ENCODE measurements around the gene DOK6. TPM values are rescaled to one million over a fixed set of nuclear protein-coding genes. Genes with fewer than 3 reads are reported as not detected.

Gene DOK6
- total RNA-seq, 1 donor from 2014 or later, result 7.0 TPM

DNA sequence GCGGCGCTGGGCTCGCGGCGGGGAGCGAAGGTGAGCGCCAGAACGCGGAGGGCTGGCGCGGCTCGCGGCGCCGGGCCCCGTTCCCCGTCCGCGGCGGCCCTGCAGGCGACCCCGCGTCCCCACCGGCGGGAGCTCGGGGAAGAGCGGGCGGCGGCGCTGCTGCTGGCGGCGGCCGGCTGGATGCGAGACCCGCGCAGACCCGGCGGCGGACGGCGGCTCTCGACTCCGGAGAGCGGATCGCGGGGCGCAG lies 213 bp downstream of the DOK6 start:
- H3K4me1 Mint-ChIP-seq (ENCODE audit: low read depth), result peaks cover 10% of the 10 kb centered on the region
- DNase-seq (ENCODE audit: low spot score, unreplicated experiment), result peak; percentile 27
- H3K27me3 Mint-ChIP-seq, result peaks cover 23% of the 10 kb centered on the region
- TF ChIP-seq, protein P1, sequence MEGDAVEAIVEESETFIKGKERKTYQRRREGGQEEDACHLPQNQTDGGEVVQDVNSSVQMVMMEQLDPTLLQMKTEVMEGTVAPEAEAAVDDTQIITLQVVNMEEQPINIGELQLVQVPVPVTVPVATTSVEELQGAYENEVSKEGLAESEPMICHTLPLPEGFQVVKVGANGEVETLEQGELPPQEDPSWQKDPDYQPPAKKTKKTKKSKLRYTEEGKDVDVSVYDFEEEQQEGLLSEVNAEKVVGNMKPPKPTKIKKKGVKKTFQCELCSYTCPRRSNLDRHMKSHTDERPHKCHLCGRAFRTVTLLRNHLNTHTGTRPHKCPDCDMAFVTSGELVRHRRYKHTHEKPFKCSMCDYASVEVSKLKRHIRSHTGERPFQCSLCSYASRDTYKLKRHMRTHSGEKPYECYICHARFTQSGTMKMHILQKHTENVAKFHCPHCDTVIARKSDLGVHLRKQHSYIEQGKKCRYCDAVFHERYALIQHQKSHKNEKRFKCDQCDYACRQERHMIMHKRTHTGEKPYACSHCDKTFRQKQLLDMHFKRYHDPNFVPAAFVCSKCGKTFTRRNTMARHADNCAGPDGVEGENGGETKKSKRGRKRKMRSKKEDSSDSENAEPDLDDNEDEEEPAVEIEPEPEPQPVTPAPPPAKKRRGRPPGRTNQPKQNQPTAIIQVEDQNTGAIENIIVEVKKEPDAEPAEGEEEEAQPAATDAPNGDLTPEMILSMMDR (IDR thresholded peaks at IDR 0.05; ENCODE audit: unreplicated experiment), result no peak
- H3K36me3 Mint-ChIP-seq (ENCODE audit: insufficient read depth), result no peaks in the 10 kb centered on the region
- no peaks in the 10 kb centered on the region for H3K9me3 Mint-ChIP-seq (ENCODE audit: low read depth)
- H3K27ac Mint-ChIP-seq, result no peak overlapping the region
- peak overlapping the region; percentile 82 for H3K4me3 Mint-ChIP-seq (ENCODE audit: low read depth)

DNA sequence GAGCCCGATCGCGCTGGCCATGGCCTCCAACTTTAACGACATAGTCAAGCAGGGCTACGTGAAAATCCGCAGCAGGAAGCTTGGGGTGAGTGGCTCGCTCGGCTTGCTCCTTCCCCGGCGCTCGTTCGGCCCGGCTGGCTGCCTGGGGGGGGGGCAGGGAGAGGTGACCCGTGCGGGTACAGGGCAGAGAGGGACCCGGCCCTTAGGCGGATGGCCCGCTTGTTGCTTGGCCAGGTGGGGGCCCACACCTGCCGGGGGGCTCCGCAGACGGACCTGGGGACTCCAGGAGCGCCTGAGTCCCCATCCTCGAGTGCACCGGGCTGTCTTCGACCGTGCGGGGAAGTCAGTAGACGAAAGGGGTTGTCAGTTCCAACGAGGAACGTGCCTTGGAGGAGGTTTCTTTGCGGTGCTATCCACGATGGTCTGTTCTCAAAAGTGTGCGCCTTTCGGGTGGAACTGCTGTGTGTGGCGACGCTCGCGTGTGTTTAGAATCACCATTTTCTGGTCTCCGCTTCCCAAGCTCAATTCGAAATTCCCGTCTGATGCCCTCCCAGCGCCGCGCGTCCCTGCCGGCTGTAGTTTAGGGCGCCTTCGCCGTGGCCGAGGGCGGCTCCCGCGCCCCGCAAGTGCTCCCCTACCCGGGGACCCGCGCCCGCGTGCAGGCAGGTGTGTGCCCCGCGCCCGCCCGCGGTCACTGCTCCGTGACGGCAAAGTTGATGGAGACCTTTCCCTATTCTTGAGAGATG lies 711 bp downstream of the DOK6 start:
- TF ChIP-seq, protein P1 (IDR thresholded peaks at IDR 0.05; ENCODE audit: unreplicated experiment), result no peak
- peak overlapping the region; percentile 73 for H3K27ac Mint-ChIP-seq
- H3K9me3 Mint-ChIP-seq (ENCODE audit: low read depth), result no peaks in the 10 kb centered on the region
- H3K4me1 Mint-ChIP-seq (ENCODE audit: low read depth), result peaks cover 10% of the 10 kb centered on the region
- peaks cover 23% of the 10 kb centered on the region for H3K27me3 Mint-ChIP-seq
- peak; percentile 26 for DNase-seq (ENCODE audit: low spot score, unreplicated experiment)
- H3K36me3 Mint-ChIP-seq (ENCODE audit: insufficient read depth), result no peaks in the 10 kb centered on the region
- H3K4me3 Mint-ChIP-seq (ENCODE audit: low read depth), result peak overlapping the region; percentile 82

DNA sequence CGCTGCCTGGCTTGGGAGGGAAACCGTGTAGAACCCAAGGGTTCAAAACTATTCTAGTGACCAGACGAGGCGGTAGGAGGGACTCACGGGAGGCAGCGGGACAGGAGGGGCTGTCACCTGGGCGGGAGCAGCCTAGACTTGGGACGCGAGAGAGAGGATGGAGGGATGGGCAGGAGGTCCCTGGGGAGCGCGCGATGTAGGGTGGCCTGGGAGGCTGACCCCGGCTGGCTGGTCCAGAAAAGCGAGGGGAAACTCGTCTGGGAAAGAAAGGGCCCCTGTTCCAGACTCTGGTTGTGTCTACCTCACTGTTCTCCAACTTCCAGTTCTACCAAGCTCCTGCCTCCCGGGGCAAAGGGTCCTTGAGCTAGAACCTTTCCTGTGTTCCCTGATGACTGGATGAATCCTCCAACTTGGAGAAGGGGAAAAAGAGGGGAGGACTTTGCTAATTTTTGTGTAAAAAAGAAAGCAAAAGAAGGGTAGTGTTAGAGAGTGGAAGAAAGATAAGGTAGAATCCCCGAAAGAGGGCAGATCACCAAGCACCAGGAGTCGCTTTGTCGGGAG lies 1.4 kb downstream of the DOK6 start:
- no peak for DNase-seq (ENCODE audit: low spot score, unreplicated experiment)
- H3K36me3 Mint-ChIP-seq (ENCODE audit: insufficient read depth), result no peaks in the 10 kb centered on the region
- TF ChIP-seq, protein P1 (IDR thresholded peaks at IDR 0.05; ENCODE audit: unreplicated experiment), result no peak
- H3K4me1 Mint-ChIP-seq (ENCODE audit: low read depth), result peaks cover 10% of the 10 kb centered on the region
- no peak overlapping the region for H3K27ac Mint-ChIP-seq
- H3K9me3 Mint-ChIP-seq (ENCODE audit: low read depth), result no peaks in the 10 kb centered on the region
- H3K4me3 Mint-ChIP-seq (ENCODE audit: low read depth), result peak overlapping the region; percentile 82
- H3K27me3 Mint-ChIP-seq, result peaks cover 23% of the 10 kb centered on the region

DNA sequence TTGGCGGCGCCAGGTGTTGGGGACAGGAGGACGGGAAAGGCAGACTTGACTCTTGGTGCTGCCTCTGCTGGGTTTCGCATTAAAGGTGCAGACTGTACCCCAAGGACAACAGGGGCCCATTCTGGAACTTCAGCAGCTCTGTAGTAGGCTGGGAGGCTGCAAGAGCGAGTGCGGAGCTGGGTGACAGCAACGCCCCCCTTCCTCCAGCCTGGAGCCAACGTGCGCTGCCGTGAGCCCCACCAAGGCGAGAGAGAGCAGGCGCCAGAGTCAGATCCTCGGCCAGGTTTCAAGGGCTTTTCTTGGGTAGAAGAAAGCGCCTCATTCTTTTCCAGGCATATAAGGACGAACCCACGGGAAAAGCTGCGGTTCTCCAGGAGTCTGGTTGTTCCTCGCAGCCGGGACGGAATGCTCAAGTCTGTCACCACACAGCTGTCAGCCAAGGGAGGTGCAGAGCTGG lies 1.9 kb downstream of the DOK6 start:
- Mint-ChIP-seq H3K36me3 (ENCODE audit: insufficient read depth) (no peaks in the 10 kb centered on the region), H3K4me3 (ENCODE audit: low read depth) (peak overlapping the region; percentile 82), H3K27ac (no peak overlapping the region), H3K9me3 (ENCODE audit: low read depth) (no peaks in the 10 kb centered on the region), H3K4me1 (ENCODE audit: low read depth) (peaks cover 10% of the 10 kb centered on the region), H3K27me3 (peaks cover 23% of the 10 kb centered on the region)
- peak; percentile 14 for DNase-seq (ENCODE audit: low spot score, unreplicated experiment)
- TF ChIP-seq, protein P1 (IDR thresholded peaks at IDR 0.05; ENCODE audit: unreplicated experiment), result no peak

DNA sequence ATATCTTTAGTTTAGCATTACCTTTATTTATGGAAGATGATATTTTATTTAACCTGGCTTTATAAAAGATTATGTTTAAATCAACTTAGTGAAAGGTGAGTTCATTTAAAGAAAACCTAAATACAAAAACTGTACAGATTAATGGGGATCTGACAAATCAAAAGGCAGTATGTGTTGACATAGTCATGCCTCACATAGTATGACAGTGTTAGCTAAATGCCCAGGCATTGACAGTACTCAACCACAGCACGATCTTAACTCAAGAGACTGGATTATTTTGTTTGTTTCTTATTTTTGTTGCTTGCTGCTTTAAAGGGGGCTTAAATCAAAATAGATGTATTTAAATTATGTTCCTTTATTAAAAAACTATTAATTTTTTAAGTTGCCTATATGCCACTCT lies 7.8 kb downstream of the DOK6 start:
- Mint-ChIP-seq H3K27me3 (no peaks in the 10 kb centered on the region), H3K36me3 (ENCODE audit: insufficient read depth) (no peaks in the 10 kb centered on the region), H3K4me3 (ENCODE audit: low read depth) (no peak overlapping the region), H3K27ac (no peak overlapping the region), H3K4me1 (ENCODE audit: low read depth) (no peaks in the 10 kb centered on the region), H3K9me3 (ENCODE audit: low read depth) (no peaks in the 10 kb centered on the region)
- TF ChIP-seq, protein P1 (IDR thresholded peaks at IDR 0.05; ENCODE audit: unreplicated experiment), result no peak
- DNase-seq (ENCODE audit: low spot score, unreplicated experiment), result no peak

Data from progenitor cell of endocrine pancreas (in vitro differentiated cells).